NB4 (cell line): ENCODE measurements around the gene SELENOH.

Experiments
- CTCF ChIP-seq: IDR thresholded peaks from one replicate; pipeline ENCODE4 v1.5.1; 2012; ENCODE audit warnings: low read depth, low read length
- POLR2A ChIP-seq: IDR thresholded peaks from 2 replicates; pipeline ENCODE4 v1.6.1; 2011; ENCODE audit warnings: mild to moderate bottlenecking; ENCODE audit not compliant: insufficient read length; ENCODE audit errors: extremely low read depth

GRCh38 chr11:57775491-57775890, 34.2 kb downstream of the SELENOH start:
- TF ChIP-seq CTCF (no peak), POLR2A (no peak)
